ENCODE measurements around the gene SLC7A4.

Gene SLC7A4

GRCh38 chr22:20991252-20992055 is 40.9 kb downstream of the SLC7A4 start:
- TF ChIP-seq, protein P1, sequence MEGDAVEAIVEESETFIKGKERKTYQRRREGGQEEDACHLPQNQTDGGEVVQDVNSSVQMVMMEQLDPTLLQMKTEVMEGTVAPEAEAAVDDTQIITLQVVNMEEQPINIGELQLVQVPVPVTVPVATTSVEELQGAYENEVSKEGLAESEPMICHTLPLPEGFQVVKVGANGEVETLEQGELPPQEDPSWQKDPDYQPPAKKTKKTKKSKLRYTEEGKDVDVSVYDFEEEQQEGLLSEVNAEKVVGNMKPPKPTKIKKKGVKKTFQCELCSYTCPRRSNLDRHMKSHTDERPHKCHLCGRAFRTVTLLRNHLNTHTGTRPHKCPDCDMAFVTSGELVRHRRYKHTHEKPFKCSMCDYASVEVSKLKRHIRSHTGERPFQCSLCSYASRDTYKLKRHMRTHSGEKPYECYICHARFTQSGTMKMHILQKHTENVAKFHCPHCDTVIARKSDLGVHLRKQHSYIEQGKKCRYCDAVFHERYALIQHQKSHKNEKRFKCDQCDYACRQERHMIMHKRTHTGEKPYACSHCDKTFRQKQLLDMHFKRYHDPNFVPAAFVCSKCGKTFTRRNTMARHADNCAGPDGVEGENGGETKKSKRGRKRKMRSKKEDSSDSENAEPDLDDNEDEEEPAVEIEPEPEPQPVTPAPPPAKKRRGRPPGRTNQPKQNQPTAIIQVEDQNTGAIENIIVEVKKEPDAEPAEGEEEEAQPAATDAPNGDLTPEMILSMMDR (IDR thresholded peaks at IDR 0.05) = no peak

DNA sequence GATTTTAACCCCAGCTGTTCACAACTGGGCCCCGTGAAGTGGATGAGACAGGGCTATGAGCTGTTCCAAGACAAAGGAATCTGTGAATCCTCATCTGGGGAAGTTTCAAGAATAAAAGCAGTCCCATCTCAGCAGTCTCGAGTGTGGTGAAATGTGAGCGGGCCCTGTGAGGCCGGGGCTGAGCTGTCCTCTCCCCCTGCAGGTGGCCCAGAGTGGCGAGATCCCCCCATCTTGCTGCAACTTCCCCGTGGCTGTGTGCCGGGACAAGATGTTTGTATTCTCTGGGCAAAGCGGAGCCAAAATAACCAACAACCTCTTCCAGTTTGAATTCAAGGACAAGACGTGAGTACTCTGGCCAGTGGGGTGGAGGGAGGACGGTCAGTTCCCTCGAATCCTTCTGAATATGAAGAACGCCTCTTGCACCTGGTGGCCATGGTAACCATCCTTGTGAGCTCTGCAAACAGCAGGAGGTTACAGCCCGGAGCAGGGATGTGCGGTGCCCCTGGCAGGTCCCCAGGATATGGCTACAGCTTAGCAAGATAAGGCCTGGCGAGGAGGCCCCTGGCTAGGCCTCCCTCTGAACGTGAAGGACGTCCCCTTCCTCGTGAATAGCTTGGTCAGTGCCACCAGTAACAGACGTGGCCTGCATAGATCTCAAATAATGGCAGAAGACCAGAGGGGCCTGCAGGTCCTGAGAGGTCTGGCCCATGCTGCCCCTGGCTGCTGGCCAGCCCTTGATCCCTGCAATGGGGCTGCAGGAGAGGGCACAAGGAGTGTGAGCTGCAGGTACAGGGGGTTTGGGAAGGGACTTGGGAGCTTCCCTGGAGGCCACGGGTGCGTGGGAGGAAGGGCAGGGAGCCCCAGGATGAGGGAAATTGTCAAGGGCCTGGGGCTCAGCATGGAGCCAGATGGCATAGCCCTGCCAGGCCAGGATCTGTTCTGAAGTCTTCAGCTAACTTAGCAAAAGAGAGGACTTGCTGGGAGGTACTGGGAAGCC is 41.9 kb downstream of the SLC7A4 start:
- TF ChIP-seq, protein P1 (IDR thresholded peaks at IDR 0.05) = no peak

DNA sequence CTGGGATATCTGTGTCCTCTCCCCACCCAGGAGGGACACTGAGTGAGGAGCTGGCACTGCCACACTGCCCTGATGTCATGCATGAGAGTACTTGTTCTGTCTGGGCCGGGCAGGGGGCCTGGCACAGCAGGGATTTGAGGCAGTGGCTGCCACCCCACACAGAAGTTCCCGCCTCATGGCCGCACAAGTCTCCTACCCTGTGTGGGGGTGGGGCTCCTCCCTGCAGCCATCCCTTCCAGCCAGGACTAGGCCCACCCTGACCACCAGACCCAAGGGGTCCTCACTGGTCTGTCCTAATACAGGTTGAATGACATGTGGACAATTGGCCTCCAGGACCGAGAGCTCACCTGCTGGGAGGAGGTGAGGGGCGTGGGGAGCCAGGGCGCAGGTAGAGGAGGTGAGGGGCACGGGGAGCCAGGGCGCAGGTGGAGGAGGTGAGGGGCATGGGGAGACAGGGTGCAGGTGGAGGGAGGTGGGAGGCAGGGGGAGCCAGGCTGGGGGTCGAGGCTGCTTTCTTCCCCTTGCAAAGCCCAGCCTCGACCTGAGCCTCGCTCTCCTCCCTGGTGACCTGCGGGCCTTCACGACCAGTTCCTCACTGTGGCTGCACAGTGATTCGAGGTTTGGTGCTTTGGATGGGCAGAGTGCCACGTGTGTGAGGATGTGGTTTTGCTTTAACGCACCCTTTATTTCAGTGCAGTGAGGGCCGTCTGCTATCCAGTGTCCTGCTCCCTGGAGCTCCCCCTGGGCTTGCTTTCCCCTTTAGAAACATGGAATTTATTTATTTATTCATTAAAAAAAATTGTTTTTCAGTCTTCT is 42.8 kb downstream of the SLC7A4 start:
- TF ChIP-seq, protein P1 (IDR thresholded peaks at IDR 0.05) = no peak

- TF ChIP-seq, protein P1 (IDR thresholded peaks at IDR 0.05) = no peak
These were observed 43.6 kb downstream of the SLC7A4 start for GRCh38 chr22:20988573-20989322.

- TF ChIP-seq, protein P1 (IDR thresholded peaks at IDR 0.05) = no peak
These were observed 45.0 kb downstream of the SLC7A4 start for GRCh38 chr22:20987375-20987774.

- TF ChIP-seq, protein P1 (IDR thresholded peaks at IDR 0.05) = no peak
These were observed 46.0 kb downstream of the SLC7A4 start for GRCh38 chr22:20986365-20986764.
